HFFc6 (cell line): ENCODE data around the gene TTC9C. TPM values are rescaled to one million over a fixed set of nuclear protein-coding genes. Genes with fewer than 3 reads are reported as not detected.
"Not testable (repeated sequence)": the region's sequence is repeated elsewhere in the genome, so short reads cannot be mapped to it uniquely, and the experiment has no call there.

ENCODE experiments used
- DNase-seq: peaks from one replicate; pipeline ENCODE4 v3.0.0-alpha.2; 2018
- H3K27ac Mint-ChIP-seq: 2 replicates; pipeline ENCODE4 v1.8.0; 2020; ENCODE audit warnings: mild to moderate bottlenecking, mixed read lengths
- H3K27me3 Mint-ChIP-seq: 2 replicates; pipeline ENCODE4 v1.8.0; 2021; ENCODE audit warnings: mild to moderate bottlenecking, moderate library complexity, mixed read lengths; ENCODE audit not compliant: insufficient read depth
- H3K36me3 Mint-ChIP-seq: 2 replicates; pipeline ENCODE4 v1.8.0; 2021; ENCODE audit warnings: low read depth, mixed read lengths
- H3K4me1 Mint-ChIP-seq: 2 replicates; pipeline ENCODE4 v1.8.0; 2020; ENCODE audit warnings: low read depth, mixed read lengths
- H3K4me3 Mint-ChIP-seq: 2 replicates; pipeline ENCODE4 v1.8.0; 2020; ENCODE audit warnings: mild to moderate bottlenecking, moderate library complexity, mixed read lengths
- H3K9me3 Mint-ChIP-seq: 2 replicates; pipeline ENCODE4 v1.8.0; 2020; ENCODE audit warnings: mild to moderate bottlenecking, mixed read lengths
- CTCF ChIP-seq: fragments of 200-600 bp; sonication (generic); IDR thresholded peaks from 2 replicates; pipeline ENCODE4 v1.5.0; 2021; ENCODE audit warnings: antibody characterized with exemption, mild to moderate bottlenecking
- total RNA-seq, 6 experiments: library from RNA; stranded (reverse); fragmentation: NEBNext Ultra II Directional; extraction: Animal tissue kit (Norgen Biotek cat#: 25700); gene quantifications; 2 replicates in 1 of 6; 3 replicates in 5 of 6; pipeline ENCODE4 v1.2.3, GENCODE V29; 2021

TTC9C gene
- total RNA-seq, 6 experiments from 2014 or later, result 46.2 to 52.7 (median 50.0) TPM

- H3K4me1 Mint-ChIP-seq, result peaks cover 21% of the 10 kb centered on the region
- no peak overlapping the region for H3K4me3 Mint-ChIP-seq
Measured at GRCh38 chr11:62687508-62688396, 40.5 kb upstream of the TTC9C start.

GRCh38 chr11:62688491-62688890, 39.8 kb upstream of the TTC9C start:
- Mint-ChIP-seq H3K4me3 (peak overlapping the region; percentile 24; the same call in 1 of the 2 replicates), H3K4me1 (peaks cover 21% of the 10 kb centered on the region), H3K9me3 (no peaks in the 10 kb centered on the region), H3K36me3 (peaks cover 12% of the 10 kb centered on the region), H3K27ac (peak overlapping the region; percentile 22; the same call in 1 of the 2 replicates), H3K27me3 (no peaks in the 10 kb centered on the region; the same call in none of the 2 replicates)
- DNase-seq, result no peak
- no peak for TF ChIP-seq CTCF

More at GRCh38 chr11:62687508-62688396, 40.5 kb upstream of the TTC9C start:
- H3K36me3 Mint-ChIP-seq, result peaks cover 9% of the 10 kb centered on the region
- no peak for DNase-seq
- no peak overlapping the region for H3K27ac Mint-ChIP-seq
- no peak for TF ChIP-seq CTCF
- H3K27me3 Mint-ChIP-seq, result no peaks in the 10 kb centered on the region; the same call in none of the 2 replicates
- no peaks in the 10 kb centered on the region for H3K9me3 Mint-ChIP-seq

- no peak for TF ChIP-seq CTCF
- Mint-ChIP-seq H3K4me3 (peak within 1 kb of the TSS; percentile 60), H3K27me3 (no peaks in the 10 kb centered on the region; the same call in 1 of the 2 replicates), H3K36me3 (peaks cover 12% of the 10 kb centered on the region), H3K4me1 (peaks cover 25% of the 10 kb centered on the region), H3K27ac (peak within 1 kb of the TSS; percentile 90), H3K9me3 (no peaks in the 10 kb centered on the region)
- DNase-seq, result peak; percentile 88
Measured at GRCh38 chr11:62689421-62690183, 38.7 kb upstream of the TTC9C start, which contains the start of gene LRRN4CL. TSS of gene LRRN4CL (minus strand) at chr11:62689530. CDS start at chr11:62688508, 1,022 bp downstream.

GRCh38 chr11:62693624-62694023, 34.7 kb upstream of the TTC9C start:
- Mint-ChIP-seq H3K36me3 (peaks cover 16% of the 10 kb centered on the region), H3K4me1 (peaks cover 27% of the 10 kb centered on the region)
- DNase-seq, H3K27ac Mint-ChIP-seq, H3K9me3 Mint-ChIP-seq, H3K27me3 Mint-ChIP-seq, H3K4me3 Mint-ChIP-seq: not testable (repeated sequence)

GRCh38 chr11:62694455-62695167, 33.7 kb upstream of the TTC9C start:
- Mint-ChIP-seq H3K36me3 (peaks cover 18% of the 10 kb centered on the region), H3K27me3 (no peaks in the 10 kb centered on the region; the same call in 1 of the 2 replicates), H3K4me3 (no peak overlapping the region), H3K27ac (peak overlapping the region; percentile 70), H3K9me3 (no peaks in the 10 kb centered on the region), H3K4me1 (peaks cover 17% of the 10 kb centered on the region)
- TF ChIP-seq CTCF, result peak; percentile 89
- DNase-seq, result peak; percentile 75
